HCT116 (cell line): ENCODE data around the gene ENDOD1. TPM values are rescaled to one million over a fixed set of nuclear protein-coding genes. Genes with fewer than 3 reads are reported as not detected.

Source experiments
- ATAC-seq: fragments of 200-7000 bp; cut with Tn5 transposase; 2 replicates; pipeline ENCODE4 v1.9.1; 2020; ENCODE audit warnings: mild to moderate bottlenecking, moderate library complexity
- BruUV-seq: library from RNA; stranded (reverse); fragments of 400-500 nt; replicated peaks from 2 replicates; lab custom pipeline; 2021; lab: Mats Ljungman, UMichigan
- CTCF ChIA-PET: fragments of 300-600 bp; sonication (Branson Sonifier 250); formaldehyde crosslinking; loops from one replicate; lab custom pipeline; 2021; ENCODE audit warnings: antibody characterized with exemption; lab: Charles Lee
- POLR2A ChIA-PET: fragments of 300-600, 350-600 bp; sonication (Branson Sonifier 250); formaldehyde crosslinking; loops from one replicate; lab custom pipeline; 2021; ENCODE audit warnings: antibody characterized with exemption; lab: Charles Lee
- RAD21 ChIA-PET, 2 experiments: fragments of 300-600 bp; sonication (Branson Sonifier 250); formaldehyde crosslinking; loops; one replicate each; lab custom pipeline; 2023; ENCODE audit warnings: low total read pairs in 2 of 2; ENCODE audit not compliant: uncharacterized antibody in 2 of 2, unreplicated experiment in 2 of 2, low non-redundant PET in 1 of 2; lab: Charles Lee
- DNase-seq: peaks from one replicate; pipeline ENCODE4 v3.0.0-alpha.2; 2010; ENCODE audit warnings: low read depth, low spot score
- H2AFZ ChIP-seq: fragments of 200-600 bp; shearing (Covaris generic), sonication (generic); 2 replicates; pipeline ENCODE4 v1.6.1; 2017; ENCODE audit warnings: low read depth, mixed run types, mixed read lengths, antibody characterized with exemption, low read length; ENCODE audit not compliant: poor library complexity, severe bottlenecking
- H3K27ac ChIP-seq: 2 replicates; pipeline ENCODE4 v1.5.1; 2012; ENCODE audit warnings: low read depth, low read length
- H3K27me3 ChIP-seq: fragments of 200-600 bp; sonication (generic); 2 replicates; pipeline ENCODE4 v1.6.1; 2016; ENCODE audit warnings: mixed run types, low read length, mixed read lengths; ENCODE audit not compliant: insufficient read depth
- H3K36me3 ChIP-seq, 2 experiments: fragments of 200-500 bp in 1 of 2; fragments of 200-600 bp in 1 of 2; sonication (Bioruptor generic) in 1 of 2; sonication (generic) in 1 of 2; 2 replicates each; pipeline versions ENCODE4 v1.5.1 to v1.6.1; 2014 to 2016; ENCODE audit warnings: low read length in 2 of 2, inconsistent platforms in 1 of 2, mixed read lengths in 1 of 2, mixed run types in 1 of 2; ENCODE audit not compliant: insufficient read depth in 2 of 2, control insufficient read depth in 1 of 2
- H3K4me1 ChIP-seq, 2 experiments: fragments of 200-600 bp in 1 of 2; sonication (generic) in 1 of 2; 2 replicates each; pipeline versions ENCODE4 v1.5.1 to v1.6.1; 2012 to 2017; ENCODE audit warnings: low read length in 2 of 2, inconsistent platforms in 1 of 2, mild to moderate bottlenecking in 1 of 2, mixed read lengths in 1 of 2, mixed run types in 1 of 2, moderate library complexity in 1 of 2; ENCODE audit not compliant: insufficient read depth in 2 of 2, control insufficient read depth in 1 of 2
- H3K4me2 ChIP-seq: fragments of 200-600 bp; sonication (generic); 2 replicates; pipeline ENCODE4 v1.6.1; 2017; ENCODE audit warnings: mixed run types, low read length, mixed read lengths
- H3K4me3 ChIP-seq, 2 experiments: fragments of 200-600 bp in 1 of 2; sonication (generic) in 1 of 2; replicated peaks in 1 of 2; 2 replicates each; pipeline ENCODE4 v1.5.1; 2011 to 2016; ENCODE audit warnings: low read length in 2 of 2, control low read depth in 1 of 2, low read depth in 1 of 2, mild to moderate bottlenecking in 1 of 2, mixed read lengths in 1 of 2, mixed run types in 1 of 2
- H3K79me2 ChIP-seq: fragments of 200-600 bp; sonication (generic); 2 replicates; pipeline ENCODE4 v1.6.1; 2017; ENCODE audit warnings: mild to moderate bottlenecking, mixed run types, low read length, moderate library complexity, mixed read lengths; ENCODE audit not compliant: insufficient read depth
- H3K9ac ChIP-seq: fragments of 200-600 bp; sonication (generic); 2 replicates; pipeline ENCODE4 v1.6.1; 2016; ENCODE audit warnings: low read length, mixed read lengths
- H3K9me2 ChIP-seq: fragments of 200-600 bp; sonication (generic), shearing (Covaris generic); 2 replicates; pipeline ENCODE4 v1.6.1; 2017; ENCODE audit warnings: mixed run types, mild to moderate bottlenecking, moderate library complexity; ENCODE audit not compliant: insufficient read depth
- H3K9me3 ChIP-seq, 2 experiments: fragments of 200-500 bp in 1 of 2; fragments of 200-600 bp in 1 of 2; sonication (Bioruptor generic) in 1 of 2; sonication (generic) in 1 of 2; 2 replicates each; pipeline ENCODE4 v1.6.1; 2014 to 2017; ENCODE audit warnings: low read length in 2 of 2, mixed read lengths in 2 of 2, inconsistent platforms in 1 of 2, low read depth in 1 of 2, mild to moderate bottlenecking in 1 of 2, mixed run types in 1 of 2, moderate library complexity in 1 of 2; ENCODE audit not compliant: control insufficient read depth in 1 of 2, insufficient read depth in 1 of 2
- H4K20me1 ChIP-seq: fragments of 200-600 bp; sonication (generic), shearing (Covaris generic); 2 replicates; pipeline ENCODE4 v1.6.1; 2017; ENCODE audit warnings: mixed run types, mild to moderate bottlenecking, moderate library complexity; ENCODE audit not compliant: insufficient read depth
- CBX3 ChIP-seq: IDR thresholded peaks from 2 replicates; pipeline ENCODE4 v1.6.1; 2012; ENCODE audit warnings: low read depth
- CTCF ChIP-seq, 3 experiments: fragments of 200-600 bp in 1 of 3; sonication (generic) in 1 of 3; IDR thresholded peaks in 2 of 3; conservative IDR thresholded peaks in 1 of 3; 2 replicates each; pipeline ENCODE4 v1.5.1; 2012 to 2017; ENCODE audit warnings: low read depth in 2 of 3, low read length in 2 of 3, antibody characterized with exemption in 1 of 3, borderline replicate concordance in 1 of 3, control low read depth in 1 of 3, mild to moderate bottlenecking in 1 of 3, mixed read lengths in 1 of 3, mixed run types in 1 of 3, moderate library complexity in 1 of 3; ENCODE audit not compliant: insufficient read depth in 1 of 3
- EGR1 ChIP-seq: IDR thresholded peaks from 2 replicates; pipeline ENCODE4 v1.6.1; 2012; ENCODE audit warnings: low read depth
- ELF1 ChIP-seq: IDR thresholded peaks from 2 replicates; pipeline ENCODE4 v1.6.1; 2012; ENCODE audit warnings: low read depth, borderline replicate concordance
- EZH2 ChIP-seq: fragments of 200-600 bp; sonication (generic); IDR thresholded peaks from 2 replicates; pipeline ENCODE4 v1.6.1; 2017; ENCODE audit warnings: antibody characterized with exemption, mixed run types
- EZH2phosphoT487 ChIP-seq: fragments of 200-600 bp; IDR thresholded peaks from 2 replicates; pipeline ENCODE4 v1.6.1; 2018; ENCODE audit warnings: antibody characterized with exemption, borderline replicate concordance
- FOSL1 ChIP-seq: IDR thresholded peaks from 2 replicates; pipeline ENCODE4 v1.6.1; 2012; ENCODE audit warnings: low read depth
- JUND ChIP-seq: IDR thresholded peaks from 2 replicates; pipeline ENCODE4 v1.6.1; 2012
- MAX ChIP-seq: IDR thresholded peaks from 2 replicates; pipeline ENCODE4 v1.6.1; 2012
- POLR2A ChIP-seq: IDR thresholded peaks from 2 replicates; pipeline ENCODE4 v1.7.0; 2011; ENCODE audit warnings: borderline replicate concordance; ENCODE audit not compliant: insufficient read depth, insufficient read length; ENCODE audit errors: extremely low read depth
- REST ChIP-seq: IDR thresholded peaks from 2 replicates; pipeline ENCODE4 v1.6.1; 2012; ENCODE audit warnings: low read depth
- SRF ChIP-seq: IDR thresholded peaks from 2 replicates; pipeline ENCODE4 v1.6.1; 2012; ENCODE audit warnings: low read depth
- TCF7L2 ChIP-seq: IDR thresholded peaks from 2 replicates; pipeline ENCODE4 v1.7.0; 2011; ENCODE audit warnings: borderline replicate concordance, inconsistent platforms; ENCODE audit not compliant: insufficient read depth, insufficient read length; ENCODE audit errors: extremely low read depth
- ZBTB33 ChIP-seq: IDR thresholded peaks from 2 replicates; pipeline ENCODE4 v1.6.1; 2011; ENCODE audit warnings: mild to moderate bottlenecking, low read length, moderate library complexity; ENCODE audit not compliant: insufficient replicate concordance; ENCODE audit errors: extremely low read depth
- ZFX ChIP-seq: fragments of 450-650 bp; IDR thresholded peaks from 2 replicates; pipeline ENCODE4 v1.6.1; 2017
- ZNF274 ChIP-seq: fragments of 200-500 bp; sonication (Bioruptor generic); IDR thresholded peaks from 2 replicates; pipeline ENCODE4 v1.6.1; 2014; ENCODE audit warnings: mild to moderate bottlenecking, low read depth, low read length, inconsistent platforms
- intact Hi-C: fragments of 100-400 bp; cut with micrococcal nuclease; formaldehyde crosslinking; loops from 2 replicates; pipeline ENCODE4 v1.10.0; 2022
- total RNA-seq: library from RNA; stranded (reverse); gene quantifications from one replicate; pipeline ENCODE4 v1.2.1, GENCODE V29; 2021; ENCODE audit not compliant: unreplicated experiment
- TF ChIP-seq, protein P1 (sequence below): IDR thresholded peaks from 2 replicates; pipeline ENCODE4 v1.6.1; 2012

The ENDOD1 gene
- total RNA-seq, 1 experiment from 2014 or later, result 33.6 TPM

- H3K79me2 ChIP-seq, result peaks cover 26% of the 10 kb centered on the region
- TF ChIP-seq JUND, result no peak
- TF ChIP-seq MAX, result peak; percentile 75
- 0 out of 2 replicates have a peak, but pooled peaks have one; percentile 22 for TF ChIP-seq ELF1
- TF ChIP-seq ZNF274, result no peak
- TF ChIP-seq EZH2, result no peak
- TF ChIP-seq, protein P1, sequence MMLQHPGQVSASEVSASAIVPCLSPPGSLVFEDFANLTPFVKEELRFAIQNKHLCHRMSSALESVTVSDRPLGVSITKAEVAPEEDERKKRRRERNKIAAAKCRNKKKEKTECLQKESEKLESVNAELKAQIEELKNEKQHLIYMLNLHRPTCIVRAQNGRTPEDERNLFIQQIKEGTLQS, result no peak; the same call in 1 of the 2 replicates
- TF ChIP-seq ZBTB33, result no peak
- peak; percentile 80 for TF ChIP-seq POLR2A
- no peak for TF ChIP-seq TCF7L2
- no peak for TF ChIP-seq FOSL1
- peak; percentile 63 for TF ChIP-seq ZFX
- no peak for TF ChIP-seq SRF
- TF ChIP-seq EGR1, result no peak
- peak; percentile 21 to 43 (median 39); a peak in 4 of 6 replicates for TF ChIP-seq CTCF (IDR thresholded peaks at IDR 0.05 in 2 of 3, conservative IDR thresholded peaks at IDR 0.05 in 1 of 3; ENCODE audit: borderline replicate concordance in 1 of 3, insufficient read depth in 1 of 3, low read depth in 2 of 3, low read length in 2 of 3)
- no peak for TF ChIP-seq REST
- no peak for TF ChIP-seq EZH2phosphoT487
- TF ChIP-seq CBX3, result peak; percentile 57; the same call in 1 of the 2 replicates
Measured at GRCh38 chr11:95067039-95067840, 22.4 kb upstream of the ENDOD1 start.

More at GRCh38 chr11:95067039-95067840, 22.4 kb upstream of the ENDOD1 start:
- ChIA-PET CTCF (interaction anchor here (0.8 to 3.4 kb wide), 12 partner anchors 11 to 445 kb away, joined by 3 to 23 read pairs (median 3); partner anchors contain the start of genes CWC15, ENDOD1 and KDM4D), RAD21 (interaction anchor here (0.8 to 1.2 kb wide), 3 partner anchors 42 to 94 kb away, joined by 3 read pairs; partner anchors contain the start of genes CWC15 (in 1 of the 2) and KDM4D (in 1 of the 2)), POLR2A (interaction anchor here (0.6 to 3.1 kb wide), 22 partner anchors 9 to 724 kb away, joined by 3 to 36 read pairs (median 4); partner anchors contain the start of genes CEP57, CWC15, ENDOD1 and KDM4D)
- Histone ChIP-seq H4K20me1 (no peaks in the 10 kb centered on the region), H3K36me3 (no peaks in the 10 kb centered on the region), H3K9me3 (no peaks in the 10 kb centered on the region), H3K27me3 (no peaks in the 10 kb centered on the region), H2AFZ (no peak overlapping the region), H3K9ac (peak overlapping the region; percentile 79), H3K4me2 (peak overlapping the region; percentile 79), H3K4me3 (peak overlapping the region; percentile 69 to 84), H3K9me2 (no peaks in the 10 kb centered on the region), H3K27ac (peak overlapping the region; percentile 96), H3K4me1 (peaks cover 14 to 16% of the 10 kb centered on the region in 2 experiments)
- ATAC-seq (peak; percentile 75), DNase-seq (no peak)
- BruUV-seq, result no TSS peak
- intact Hi-C loops, result loop anchor here (5.0 kb wide), 4 partner anchors 40 to 1360 kb away; partner anchors contain the start of gene FAM76B
